Measurements from ENCODE around the gene SEMA3G. TPM values are rescaled to one million over a fixed set of nuclear protein-coding genes. Genes with fewer than 3 reads are reported as not detected.

Gene SEMA3G
- total RNA-seq, 3 donors from 2014 or later, result 2.7 to 10.2 (median 3.1) TPM

GRCh38 chr3:52402101-52402521 lies 42.8 kb downstream of the SEMA3G start:
- ATAC-seq, result no peak
- Histone ChIP-seq H3K9me3 (no peaks in the 10 kb centered on the region), H3K4me3 (no peak overlapping the region), H3K4me1 (ENCODE audit: low read depth) (peaks cover 21% of the 10 kb centered on the region), H3K36me3 (ENCODE audit: low read depth) (peaks cover 18% of the 10 kb centered on the region)
- intact Hi-C loops (cut with DNase I, micrococcal nuclease), result no loop called here
- peak in 2 of 3 donors; percentile 17 to 50 for DNase-seq
- TF ChIP-seq CTCF (IDR thresholded peaks at IDR 0.05), result no peak

GRCh38 chr3:52401551-52401950 lies 43.4 kb downstream of the SEMA3G start:
- ATAC-seq, result no peak
- Histone ChIP-seq H3K4me3 (no peak overlapping the region), H3K9me3 (no peaks in the 10 kb centered on the region), H3K36me3 (ENCODE audit: low read depth) (peaks cover 18% of the 10 kb centered on the region), H3K4me1 (ENCODE audit: low read depth) (peaks cover 16% of the 10 kb centered on the region)
- intact Hi-C loops (cut with DNase I, micrococcal nuclease), result no loop called here
- TF ChIP-seq CTCF (IDR thresholded peaks at IDR 0.05), result no peak
- DNase-seq, result peak in 2 of 3 donors; percentile 17 to 18

GRCh38 chr3:52401021-52401420 lies 43.9 kb downstream of the SEMA3G start:
- intact Hi-C loops (cut with DNase I, micrococcal nuclease), result no loop called here
- no peaks in the 10 kb centered on the region for H3K9me3 ChIP-seq
- peaks cover 13% of the 10 kb centered on the region for H3K4me1 ChIP-seq (ENCODE audit: low read depth)
- no peak overlapping the region for H3K4me3 ChIP-seq
- DNase-seq (peak in 2 of 3 donors; percentile 16 to 19), ATAC-seq (peak; percentile 2)
- TF ChIP-seq CTCF (IDR thresholded peaks at IDR 0.05), result no peak
- peaks cover 18% of the 10 kb centered on the region for H3K36me3 ChIP-seq (ENCODE audit: low read depth)

GRCh38 chr3:52400275-52400793 lies 44.6 kb downstream of the SEMA3G start:
- TF ChIP-seq CTCF (IDR thresholded peaks at IDR 0.05), result no peak
- H3K36me3 ChIP-seq (ENCODE audit: low read depth), result peaks cover 18% of the 10 kb centered on the region
- DNase-seq, result peak in 2 of 3 donors; percentile 43 to 50

GRCh38 chr3:52399593-52399992 lies 45.3 kb downstream of the SEMA3G start:
- TF ChIP-seq CTCF (IDR thresholded peaks at IDR 0.05), result no peak
- Histone ChIP-seq H3K36me3 (ENCODE audit: low read depth) (peaks cover 18% of the 10 kb centered on the region), H3K4me1 (ENCODE audit: low read depth) (peaks cover 7% of the 10 kb centered on the region), H3K4me3 (no peak overlapping the region), H3K9me3 (no peaks in the 10 kb centered on the region)
- intact Hi-C loops (cut with DNase I, micrococcal nuclease), result no loop called here
- ATAC-seq, result peak; percentile 49
- peak; percentile 38 to 46 (median 41) for DNase-seq

More at GRCh38 chr3:52400275-52400793, 44.6 kb downstream of the SEMA3G start:
- intact Hi-C loops (cut with DNase I, micrococcal nuclease), result no loop called here
- peak; percentile 53 for ATAC-seq
- Histone ChIP-seq H3K9me3 (no peaks in the 10 kb centered on the region), H3K4me1 (ENCODE audit: low read depth) (peaks cover 7% of the 10 kb centered on the region), H3K4me3 (no peak overlapping the region)
